GM19397 (cell line): Measurements from ENCODE around the gene FZD1.
"Not testable (repeated sequence)": the region's sequence is repeated elsewhere in the genome, so short reads cannot be mapped to it uniquely, and the experiment has no call there.

Experiments
- ATAC-seq: cut with Tn5 transposase; IDR thresholded peaks from one replicate; pipeline ENCODE4 v1.9.1; 2021; ENCODE audit warnings: mild to moderate bottlenecking, moderate library complexity; ENCODE audit not compliant: unreplicated experiment

FZD1 gene

GRCh38 chr7:91295576-91295975 is 31.3 kb downstream of the FZD1 start:
- no peak for ATAC-seq

GRCh38 chr7:91297939-91298338 is 33.7 kb downstream of the FZD1 start:
- ATAC-seq, result no peak

- no peak for ATAC-seq
Observed at GRCh38 chr7:91299952-91300775, 35.9 kb downstream of the FZD1 start.

- no peak for ATAC-seq
Observed at GRCh38 chr7:91302794-91303193, 38.6 kb downstream of the FZD1 start.

- ATAC-seq, result no peak
Observed at GRCh38 chr7:91306266-91306665, 42.0 kb downstream of the FZD1 start.

- no peak for ATAC-seq
Observed at GRCh38 chr7:91307467-91307866, 43.2 kb downstream of the FZD1 start.

GRCh38 chr7:91308191-91308590 is 44.0 kb downstream of the FZD1 start:
- ATAC-seq, result not testable (repeated sequence)

GRCh38 chr7:91310830-91311460 is 46.7 kb downstream of the FZD1 start:
- ATAC-seq, result no peak

GRCh38 chr7:91311839-91312238 is 47.6 kb downstream of the FZD1 start:
- ATAC-seq, result no peak

- no peak for ATAC-seq
Observed at GRCh38 chr7:91313113-91313512, 48.9 kb downstream of the FZD1 start.

GRCh38 chr7:91314591-91315323 is 50.5 kb downstream of the FZD1 start:
- no peak for ATAC-seq

GRCh38 chr7:91316426-91316825 is 52.2 kb downstream of the FZD1 start:
- no peak for ATAC-seq

- no peak for ATAC-seq
Observed at GRCh38 chr7:91319351-91319750, 55.1 kb downstream of the FZD1 start.

- ATAC-seq, result no peak
Observed at GRCh38 chr7:91320366-91321078, 56.3 kb downstream of the FZD1 start.
